BLaER1 (cell line): Measurements from ENCODE around the gene LIMD2.

Source experiments
- H3K27ac ChIP-seq: shearing (Covaris generic); formaldehyde crosslinking; 2 replicates; pipeline ENCODE4 v1.8.1; 2022
- H3K27me3 ChIP-seq: shearing (Covaris generic); formaldehyde crosslinking; 2 replicates; pipeline ENCODE4 v1.8.1; 2022
- H3K36me3 ChIP-seq: shearing (Covaris generic); formaldehyde crosslinking; 2 replicates; pipeline ENCODE4 v1.8.1; 2022
- H3K4me1 ChIP-seq: shearing (Covaris generic); formaldehyde crosslinking; 2 replicates; pipeline ENCODE4 v1.8.1; 2022
- H3K4me2 ChIP-seq: shearing (Covaris generic); formaldehyde crosslinking; 2 replicates; pipeline ENCODE4 v1.8.1; 2022
- H3K4me3 ChIP-seq: shearing (Covaris generic); formaldehyde crosslinking; 2 replicates; pipeline ENCODE4 v1.8.1; 2022
- H3K9ac ChIP-seq: shearing (Covaris generic); formaldehyde crosslinking; 2 replicates; pipeline ENCODE4 v1.8.1; 2022
- H3K9me3 ChIP-seq: shearing (Covaris generic); formaldehyde crosslinking; 2 replicates; pipeline ENCODE4 v1.8.1; 2022
- H4K20me1 ChIP-seq: shearing (Covaris generic); formaldehyde crosslinking; 2 replicates; pipeline ENCODE4 v1.8.1; 2022
- Cebpa-rat ChIP-seq: shearing (Covaris generic); IDR thresholded peaks from 2 replicates; pipeline ENCODE4 v1.8.1; 2022

LIMD2 gene

DNA sequence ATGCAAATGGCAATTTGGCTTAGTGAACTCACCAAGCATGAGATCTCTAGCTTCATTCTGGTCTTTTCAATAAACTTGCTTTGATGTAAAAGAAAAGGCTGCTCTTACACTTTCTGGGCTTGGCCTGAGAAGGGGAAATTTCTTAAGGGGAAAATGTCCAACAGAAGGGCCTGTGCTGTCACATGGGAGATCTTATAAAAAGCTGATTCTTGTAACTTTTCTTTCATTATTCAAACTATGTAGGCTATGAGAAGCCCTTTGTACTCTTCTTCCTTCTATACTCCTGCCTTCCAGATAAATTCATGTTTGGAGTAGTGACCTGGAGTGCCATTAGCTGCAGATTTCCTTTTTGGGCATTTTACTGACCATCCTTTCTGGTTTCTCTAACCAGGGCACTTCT lies 16.9 kb downstream of the LIMD2 start:
- Histone ChIP-seq H4K20me1 (no peaks in the 10 kb centered on the region), H3K9ac (no peak overlapping the region), H3K27ac (no peak overlapping the region), H3K9me3 (peaks cover 12% of the 10 kb centered on the region), H3K27me3 (no peaks in the 10 kb centered on the region), H3K36me3 (peaks cover 97% of the 10 kb centered on the region), H3K4me1 (no peaks in the 10 kb centered on the region), H3K4me3 (no peak overlapping the region), H3K4me2 (no peak overlapping the region)
- no peak for TF ChIP-seq Cebpa-rat

GRCh38 chr17:63682441-63682840 lies 17.5 kb downstream of the LIMD2 start:
- Histone ChIP-seq H3K4me2 (no peak overlapping the region), H3K9ac (no peak overlapping the region), H3K27ac (no peak overlapping the region), H3K36me3 (peaks cover 97% of the 10 kb centered on the region), H3K4me1 (no peaks in the 10 kb centered on the region), H3K27me3 (no peaks in the 10 kb centered on the region), H4K20me1 (no peaks in the 10 kb centered on the region), H3K9me3 (peaks cover 12% of the 10 kb centered on the region), H3K4me3 (no peak overlapping the region)
- TF ChIP-seq Cebpa-rat = no peak

DNA sequence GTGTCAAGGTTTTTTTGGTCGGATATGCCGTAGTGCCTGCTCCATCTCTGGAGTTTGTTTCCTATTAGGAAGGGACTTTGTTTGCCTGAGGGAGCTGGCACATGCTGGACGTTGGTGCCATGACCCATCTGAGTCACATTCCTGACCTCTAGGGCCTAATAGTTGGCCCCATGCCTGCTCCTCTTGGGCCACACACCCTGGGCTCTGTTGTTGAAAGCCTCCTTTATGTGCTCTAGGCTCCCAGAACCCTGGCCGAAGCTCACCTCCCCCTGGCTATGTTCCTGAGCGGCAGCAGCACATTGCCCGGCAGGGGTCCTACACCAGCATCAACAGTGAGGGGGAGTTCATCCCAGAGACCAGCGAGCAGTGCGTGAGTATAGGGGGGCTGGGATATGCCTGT lies 18.4 kb downstream of the LIMD2 start:
- Histone ChIP-seq H4K20me1 (peaks cover 1% of the 10 kb centered on the region; the same call in 1 of the 2 replicates), H3K4me3 (no peak overlapping the region), H3K4me1 (no peaks in the 10 kb centered on the region), H3K4me2 (no peak overlapping the region), H3K9me3 (peaks cover 12% of the 10 kb centered on the region), H3K36me3 (peaks cover 100% of the 10 kb centered on the region), H3K27me3 (no peaks in the 10 kb centered on the region), H3K27ac (no peak overlapping the region), H3K9ac (no peak overlapping the region)
- TF ChIP-seq Cebpa-rat = no peak

DNA sequence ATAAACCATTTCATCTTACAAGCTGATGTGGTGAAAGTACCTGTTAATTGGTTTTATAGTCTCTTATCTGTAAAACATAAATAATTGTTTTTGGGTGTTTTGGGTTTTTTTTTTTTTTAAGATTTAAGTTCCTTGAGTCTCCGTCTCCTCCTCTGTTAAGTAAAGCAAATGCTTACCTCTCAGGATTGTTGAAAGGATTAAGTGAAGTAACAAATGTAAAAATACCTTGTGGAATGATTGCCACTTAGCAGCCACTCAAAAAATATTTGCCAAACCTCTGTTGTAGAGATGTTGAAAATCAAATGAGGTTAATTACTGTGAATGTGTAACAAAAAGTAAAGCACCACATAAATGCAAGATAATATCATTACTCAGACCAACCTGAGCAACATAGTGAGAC lies 19.2 kb downstream of the LIMD2 start:
- no peaks in the 10 kb centered on the region for H3K27me3 ChIP-seq
- no peak for TF ChIP-seq Cebpa-rat
- H3K36me3 ChIP-seq = peaks cover 100% of the 10 kb centered on the region
- no peak overlapping the region for H3K27ac ChIP-seq
- no peak overlapping the region for H3K9ac ChIP-seq
- H3K4me3 ChIP-seq = no peak overlapping the region
- H3K4me1 ChIP-seq = no peaks in the 10 kb centered on the region
- H3K4me2 ChIP-seq = no peak overlapping the region
- peaks cover 9% of the 10 kb centered on the region; the same call in 1 of the 2 replicates for H4K20me1 ChIP-seq
- H3K9me3 ChIP-seq = peaks cover 12% of the 10 kb centered on the region

DNA sequence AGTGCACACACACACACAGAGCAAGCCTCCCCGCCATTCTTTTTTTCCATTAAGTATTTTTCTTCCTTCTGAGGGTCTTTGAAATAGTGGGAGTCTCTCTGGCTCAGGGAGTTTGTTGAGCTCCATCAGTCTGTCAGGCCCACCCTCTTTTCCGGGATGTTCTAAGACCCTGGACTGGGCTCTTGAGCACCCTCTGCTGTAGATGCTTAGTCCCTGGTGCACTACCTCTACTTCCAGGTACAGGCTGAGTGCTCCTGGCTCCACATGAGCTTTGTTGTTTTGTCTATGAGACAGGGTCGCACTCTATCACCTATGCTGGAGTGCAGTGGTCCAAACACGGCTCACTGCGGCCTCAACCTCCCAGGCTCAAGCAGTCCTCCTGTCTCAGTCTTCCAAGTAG lies 20.7 kb downstream of the LIMD2 start:
- no peak overlapping the region for H3K4me3 ChIP-seq

GRCh38 chr17:63676584-63676983 lies 23.3 kb downstream of the LIMD2 start:
- peaks cover 16% of the 10 kb centered on the region; the same call in 1 of the 2 replicates for H4K20me1 ChIP-seq
- H3K27ac ChIP-seq = no peak overlapping the region
- peaks cover 91% of the 10 kb centered on the region for H3K36me3 ChIP-seq
- H3K4me1 ChIP-seq = no peaks in the 10 kb centered on the region
- H3K27me3 ChIP-seq = no peaks in the 10 kb centered on the region
- H3K9ac ChIP-seq = no peak overlapping the region
- H3K4me3 ChIP-seq = no peak overlapping the region
- TF ChIP-seq Cebpa-rat = no peak
- H3K4me2 ChIP-seq = no peak overlapping the region
- H3K9me3 ChIP-seq = peaks cover 1% of the 10 kb centered on the region; the same call in 1 of the 2 replicates

More for the DNA sequence above, 20.7 kb downstream of the LIMD2 start:
- Histone ChIP-seq H3K4me2 (no peak overlapping the region), H3K27ac (no peak overlapping the region), H3K27me3 (no peaks in the 10 kb centered on the region), H3K36me3 (peaks cover 97% of the 10 kb centered on the region), H4K20me1 (peaks cover 16% of the 10 kb centered on the region; the same call in 1 of the 2 replicates), H3K9me3 (peaks cover 12% of the 10 kb centered on the region), H3K4me1 (no peaks in the 10 kb centered on the region), H3K9ac (no peak overlapping the region)
- no peak for TF ChIP-seq Cebpa-rat

- Histone ChIP-seq H4K20me1 (peaks cover 16% of the 10 kb centered on the region; the same call in 1 of the 2 replicates), H3K4me2 (no peak overlapping the region)
Measured at GRCh38 chr17:63675607-63676546, 24.0 kb downstream of the LIMD2 start.

DNA sequence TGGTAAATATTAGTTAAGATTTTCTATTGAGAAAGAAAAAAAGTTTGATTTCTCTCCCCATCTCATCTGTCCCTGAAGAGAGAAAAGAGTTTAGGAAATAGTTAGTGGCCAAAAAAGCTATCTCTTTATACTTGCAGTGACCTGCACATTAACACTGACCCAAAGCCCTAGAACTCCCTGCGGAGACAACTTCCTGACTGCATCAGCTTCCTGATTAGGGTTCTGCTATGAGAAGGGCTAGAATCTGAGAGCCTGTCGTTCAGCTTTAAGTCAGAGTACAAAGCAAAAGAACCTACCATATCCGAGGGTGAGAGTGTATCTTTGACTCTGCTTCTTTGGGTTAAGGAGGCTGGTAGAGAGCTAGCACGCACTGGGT lies 24.7 kb downstream of the LIMD2 start:
- Histone ChIP-seq H3K9ac (no peak overlapping the region), H3K4me1 (no peaks in the 10 kb centered on the region), H3K27ac (no peak overlapping the region), H3K9me3 (no peaks in the 10 kb centered on the region), H3K36me3 (peaks cover 90% of the 10 kb centered on the region), H3K4me2 (no peak overlapping the region), H3K27me3 (no peaks in the 10 kb centered on the region), H4K20me1 (peaks cover 16% of the 10 kb centered on the region; the same call in 1 of the 2 replicates), H3K4me3 (no peak overlapping the region)
- TF ChIP-seq Cebpa-rat = no peak

More at GRCh38 chr17:63675607-63676546, 24.0 kb downstream of the LIMD2 start:
- Histone ChIP-seq H3K4me1 (no peaks in the 10 kb centered on the region), H3K27me3 (no peaks in the 10 kb centered on the region), H3K4me3 (no peak overlapping the region), H3K27ac (no peak overlapping the region), H3K9ac (no peak overlapping the region), H3K9me3 (no peaks in the 10 kb centered on the region), H3K36me3 (peaks cover 90% of the 10 kb centered on the region)
- TF ChIP-seq Cebpa-rat = no peak

DNA sequence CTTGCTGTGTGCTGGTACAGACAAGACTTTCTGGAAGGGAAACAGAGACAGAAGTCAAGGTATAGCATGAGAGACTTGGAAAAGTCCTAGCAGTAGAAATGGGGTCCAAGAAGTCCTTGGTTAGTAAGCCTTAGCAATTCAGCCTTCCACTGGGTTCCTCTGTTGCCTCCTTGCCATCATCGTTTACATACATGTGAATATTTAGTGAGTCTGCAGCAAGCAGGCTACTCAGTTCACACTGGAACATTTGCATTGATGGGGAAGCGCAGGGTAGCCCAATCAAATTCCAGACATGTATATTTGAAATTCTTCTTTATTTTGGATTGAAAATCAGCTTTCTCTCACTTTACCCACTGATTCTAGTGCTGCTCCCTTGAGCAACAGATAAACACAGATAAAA lies 27.1 kb downstream of the LIMD2 start:
- Histone ChIP-seq H3K9ac (no peak overlapping the region), H3K4me3 (no peak overlapping the region), H3K36me3 (peaks cover 90% of the 10 kb centered on the region), H3K4me2 (no peak overlapping the region), H3K9me3 (no peaks in the 10 kb centered on the region), H3K27ac (no peak overlapping the region), H3K27me3 (no peaks in the 10 kb centered on the region), H3K4me1 (no peaks in the 10 kb centered on the region), H4K20me1 (peaks cover 16% of the 10 kb centered on the region; the same call in 1 of the 2 replicates)
- TF ChIP-seq Cebpa-rat = no peak

DNA sequence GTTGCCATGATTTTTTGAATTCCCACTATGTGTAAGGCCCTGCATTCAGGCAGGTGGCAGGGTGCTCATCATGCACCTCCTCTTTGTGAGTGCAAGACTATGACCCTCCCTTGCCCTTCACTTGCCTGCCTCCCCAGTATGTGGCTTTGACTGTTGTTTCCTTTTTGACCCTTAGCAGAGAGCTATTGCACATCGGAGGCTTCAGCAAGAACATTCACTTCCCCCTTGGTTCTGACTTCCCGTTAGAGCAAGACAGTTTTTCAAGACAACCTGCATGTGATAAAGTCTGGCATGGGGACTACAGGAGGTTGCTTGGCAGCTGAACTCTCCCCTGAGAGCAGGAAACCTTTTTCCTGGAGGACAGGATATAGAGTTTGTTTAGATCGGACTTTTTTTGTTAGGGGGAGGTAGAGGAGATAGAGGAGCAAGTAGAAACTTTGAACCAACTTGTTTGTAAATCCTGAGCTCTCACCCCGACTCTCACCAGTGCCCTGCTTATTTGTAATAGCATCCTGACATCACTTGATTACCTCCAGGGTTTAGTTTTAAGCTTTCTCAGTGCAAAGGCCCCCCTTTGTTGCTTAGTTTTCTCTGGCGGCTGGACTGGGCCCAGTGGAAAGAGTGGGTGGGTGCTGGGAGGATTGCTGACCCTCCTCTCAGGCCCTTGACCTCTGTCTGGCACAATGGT lies 34.3 kb downstream of the LIMD2 start:
- no peak overlapping the region for H3K9ac ChIP-seq
- peaks cover 95% of the 10 kb centered on the region for H3K36me3 ChIP-seq
- peaks cover 17% of the 10 kb centered on the region for H4K20me1 ChIP-seq

More for the DNA sequence above, 34.3 kb downstream of the LIMD2 start:
- Histone ChIP-seq H3K4me2 (no peak overlapping the region), H3K4me1 (peaks cover 7% of the 10 kb centered on the region; the same call in 1 of the 2 replicates), H3K27me3 (no peaks in the 10 kb centered on the region), H3K9me3 (no peaks in the 10 kb centered on the region), H3K4me3 (no peak overlapping the region), H3K27ac (no peak overlapping the region)
- no peak for TF ChIP-seq Cebpa-rat
